Measurements from ENCODE around the gene RAB39A. TPM values are rescaled to one million over a fixed set of nuclear protein-coding genes. Genes with fewer than 3 reads are reported as not detected.

RAB39A gene
- polyA plus RNA-seq, 2 of the 4 experiments (the other 2 are of a cell fraction), result 0.93 to 1.1 TPM

- POLR2A ChIA-PET, result interaction anchor here (0.9 to 1.0 kb wide), 3 partner anchors 9 to 168 kb away, joined by 3 to 4 read pairs (median 4); no protein-coding TSS in a partner anchor
- H3K9me3 ChIP-seq, result no peaks in the 10 kb centered on the region
- H3K4me3 ChIP-seq, result peak within 1 kb of the TSS; percentile 84
- WGBS (ENCODE audit: missing lambda C conversion rate), result 2% methylated on average over 12 of the region's 72 CpGs
- H3K4me2 ChIP-seq, result peak within 1 kb of the TSS; percentile 87
- peak; percentile 96 to 98 for ATAC-seq
- CTCF ChIA-PET, result interaction anchor here (0.5 to 1.9 kb wide), 13 partner anchors 9 to 1931 kb away, joined by 3 to 5 read pairs (median 3); no protein-coding TSS in a partner anchor
- DNase-seq (ENCODE audit: low read depth in 1 of 2, low spot score in 1 of 2), result peak; percentile 67 to 89
- no peak for FAIRE-seq
- peaks cover 9% of the 10 kb centered on the region; the same call in 2 of the 3 replicates for H3K4me1 ChIP-seq
- peak within 1 kb of the TSS; percentile 96 to 99 for H3K27ac ChIP-seq
- TF ChIP-seq KDM1A (IDR thresholded peaks at IDR 0.05; ENCODE audit: low read depth), result no peak
- TF ChIP-seq, protein P1, sequence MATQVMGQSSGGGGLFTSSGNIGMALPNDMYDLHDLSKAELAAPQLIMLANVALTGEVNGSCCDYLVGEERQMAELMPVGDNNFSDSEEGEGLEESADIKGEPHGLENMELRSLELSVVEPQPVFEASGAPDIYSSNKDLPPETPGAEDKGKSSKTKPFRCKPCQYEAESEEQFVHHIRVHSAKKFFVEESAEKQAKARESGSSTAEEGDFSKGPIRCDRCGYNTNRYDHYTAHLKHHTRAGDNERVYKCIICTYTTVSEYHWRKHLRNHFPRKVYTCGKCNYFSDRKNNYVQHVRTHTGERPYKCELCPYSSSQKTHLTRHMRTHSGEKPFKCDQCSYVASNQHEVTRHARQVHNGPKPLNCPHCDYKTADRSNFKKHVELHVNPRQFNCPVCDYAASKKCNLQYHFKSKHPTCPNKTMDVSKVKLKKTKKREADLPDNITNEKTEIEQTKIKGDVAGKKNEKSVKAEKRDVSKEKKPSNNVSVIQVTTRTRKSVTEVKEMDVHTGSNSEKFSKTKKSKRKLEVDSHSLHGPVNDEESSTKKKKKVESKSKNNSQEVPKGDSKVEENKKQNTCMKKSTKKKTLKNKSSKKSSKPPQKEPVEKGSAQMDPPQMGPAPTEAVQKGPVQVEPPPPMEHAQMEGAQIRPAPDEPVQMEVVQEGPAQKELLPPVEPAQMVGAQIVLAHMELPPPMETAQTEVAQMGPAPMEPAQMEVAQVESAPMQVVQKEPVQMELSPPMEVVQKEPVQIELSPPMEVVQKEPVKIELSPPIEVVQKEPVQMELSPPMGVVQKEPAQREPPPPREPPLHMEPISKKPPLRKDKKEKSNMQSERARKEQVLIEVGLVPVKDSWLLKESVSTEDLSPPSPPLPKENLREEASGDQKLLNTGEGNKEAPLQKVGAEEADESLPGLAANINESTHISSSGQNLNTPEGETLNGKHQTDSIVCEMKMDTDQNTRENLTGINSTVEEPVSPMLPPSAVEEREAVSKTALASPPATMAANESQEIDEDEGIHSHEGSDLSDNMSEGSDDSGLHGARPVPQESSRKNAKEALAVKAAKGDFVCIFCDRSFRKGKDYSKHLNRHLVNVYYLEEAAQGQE (IDR thresholded peaks at IDR 0.05), result peak; percentile 88
- no peak for TF ChIP-seq PBX3 (IDR thresholded peaks at IDR 0.05)
- no peak for TF ChIP-seq RFX5 (IDR thresholded peaks at IDR 0.05)
- TF ChIP-seq HOXB13 (CRISPR knock-in tag; IDR thresholded peaks at IDR 0.05; ENCODE audit: low read depth), result no peak
- TF ChIP-seq, protein P2, sequence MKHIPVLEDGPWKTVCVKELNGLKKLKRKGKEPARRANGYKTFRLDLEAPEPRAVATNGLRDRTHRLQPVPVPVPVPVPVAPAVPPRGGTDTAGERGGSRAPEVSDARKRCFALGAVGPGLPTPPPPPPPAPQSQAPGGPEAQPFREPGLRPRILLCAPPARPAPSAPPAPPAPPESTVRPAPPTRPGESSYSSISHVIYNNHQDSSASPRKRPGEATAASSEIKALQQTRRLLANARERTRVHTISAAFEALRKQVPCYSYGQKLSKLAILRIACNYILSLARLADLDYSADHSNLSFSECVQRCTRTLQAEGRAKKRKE (CRISPR knock-in tag; IDR thresholded peaks at IDR 0.05; ENCODE audit: low read depth), result 0 out of 2 replicates have a peak, but pooled peaks have one; percentile 52
- TF ChIP-seq, protein P3, sequence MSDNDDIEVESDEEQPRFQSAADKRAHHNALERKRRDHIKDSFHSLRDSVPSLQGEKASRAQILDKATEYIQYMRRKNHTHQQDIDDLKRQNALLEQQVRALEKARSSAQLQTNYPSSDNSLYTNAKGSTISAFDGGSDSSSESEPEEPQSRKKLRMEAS (IDR thresholded peaks at IDR 0.05), result peak; percentile 87; the same call in 1 of the 2 replicates
- TF ChIP-seq FOXS1 (CRISPR knock-in tag; IDR thresholded peaks at IDR 0.05), result no peak
- TF ChIP-seq HOXB5 (CRISPR knock-in tag; IDR thresholded peaks at IDR 0.05), result 0 out of 2 replicates have a peak, but pooled peaks have one; percentile 42
- TF ChIP-seq JUN (IDR thresholded peaks at IDR 0.05), result peak in 1 of 2 experiments; percentile 71; a peak in 3 of 5 replicates
- no peak for TF ChIP-seq MAZ (IDR thresholded peaks at IDR 0.05; ENCODE audit: borderline replicate concordance, low read depth, low read length)
- TF ChIP-seq EHF (CRISPR knock-in tag; IDR thresholded peaks at IDR 0.05), result no peak
- TF ChIP-seq HDAC2 (IDR thresholded peaks at IDR 0.05), result no peak
- TF ChIP-seq NFE2L2 (conservative IDR thresholded peaks at IDR 0.05; ENCODE audit: low read length), result no peak
- no peak for TF ChIP-seq ZFP36 (IDR thresholded peaks at IDR 0.05; ENCODE audit: borderline replicate concordance, partially characterized antibody)
- TF ChIP-seq ZC3H11A (IDR thresholded peaks at IDR 0.05), result no peak
- TF ChIP-seq RCOR1 (IDR thresholded peaks at IDR 0.05; ENCODE audit: low read depth, low read length), result no peak
- no peak for TF ChIP-seq MAFK (IDR thresholded peaks at IDR 0.05; ENCODE audit: partially characterized antibody)
- TF ChIP-seq TP53 (CRISPR knock-in tag; IDR thresholded peaks at IDR 0.05), result no peak
- TF ChIP-seq SMC3 (IDR thresholded peaks at IDR 0.05), result peak; percentile 48; the same call in 2 of the 3 replicates
- no peak for TF ChIP-seq CEBPB (IDR thresholded peaks at IDR 0.05)
- TF ChIP-seq HMGXB4 (CRISPR knock-in tag; IDR thresholded peaks at IDR 0.05; ENCODE audit: borderline replicate concordance), result peak; percentile 84; the same call in 1 of the 2 replicates
- TF ChIP-seq RAD21 (conservative IDR thresholded peaks at IDR 0.05 in 1 of 2, IDR thresholded peaks at IDR 0.05 in 1 of 2), result peak; percentile 41 to 51; a peak in 4 of 5 replicates
- TF ChIP-seq KDM5A (IDR thresholded peaks at IDR 0.05), result no peak; the same call in 1 of the 2 replicates
- TF ChIP-seq HEYL (CRISPR knock-in tag; IDR thresholded peaks at IDR 0.05), result 0 out of 2 replicates have a peak, but pooled peaks have one; percentile 26
- no peak for TF ChIP-seq RARB (CRISPR knock-in tag; IDR thresholded peaks at IDR 0.05)
- peak; percentile 61; the same call in 2 of the 3 replicates for TF ChIP-seq CTCF (IDR thresholded peaks at IDR 0.05)
- no peak for TF ChIP-seq CBX2 (IDR thresholded peaks at IDR 0.05; ENCODE audit: borderline replicate concordance, low read depth)
These were observed 80.6 kb downstream of the RAB39A start, which contains the start of gene CUL5 for GRCh38 chr11:108008656-108009496. TSS of gene CUL5 (plus strand) at chr11:108008898. CDS start at chr11:108009349, 451 bp downstream.

Measured in A549 (cell line).